GM23338 (cell line): ENCODE measurements around the gene ACYP2. TPM values are rescaled to one million over a fixed set of nuclear protein-coding genes. Genes with fewer than 3 reads are reported as not detected.

Experiments used
- ATAC-seq: fragments of 200-7000 bp; cut with Tn5 transposase; 3 replicates; pipeline ENCODE4 v1.9.1; 2020
- DNase-seq: peaks from one replicate; pipeline ENCODE4 v3.0.0-alpha.2; 2015; ENCODE audit warnings: low spot score
- H2AFZ ChIP-seq: fragments of 200-600 bp; sonication (generic); 2 replicates; pipeline ENCODE4 v1.8.0; 2016; ENCODE audit warnings: antibody characterized with exemption, mild to moderate bottlenecking, moderate library complexity
- H3F3A ChIP-seq: fragments of 200-600 bp; sonication (generic); replicated peaks from 2 replicates; pipeline ENCODE4 v1.8.0; 2017; ENCODE audit warnings: antibody characterized with exemption, mixed run types, low read depth
- H3K27ac ChIP-seq: fragments of 200-600 bp; sonication (generic); 2 replicates; pipeline ENCODE4 v1.6.1; 2016; ENCODE audit warnings: low read depth
- H3K27me3 ChIP-seq: fragments of 200-600 bp; sonication (generic); 2 replicates; pipeline ENCODE4 v1.8.0; 2016; ENCODE audit warnings: mild to moderate bottlenecking, mixed run types, moderate library complexity; ENCODE audit not compliant: insufficient read depth
- H3K36me3 ChIP-seq: fragments of 200-600 bp; sonication (generic); 2 replicates; pipeline ENCODE4 v1.8.0; 2016; ENCODE audit warnings: mild to moderate bottlenecking; ENCODE audit not compliant: insufficient read depth
- H3K4me1 ChIP-seq: fragments of 200-600 bp; sonication (generic); 2 replicates; pipeline ENCODE4 v1.8.0; 2016; ENCODE audit warnings: mild to moderate bottlenecking, moderate library complexity; ENCODE audit not compliant: insufficient read depth
- H3K4me2 ChIP-seq: fragments of 200-600 bp; sonication (generic); 2 replicates; pipeline ENCODE4 v1.7.1; 2017; ENCODE audit warnings: mixed run types
- H3K4me3 ChIP-seq: fragments of 200-600 bp; sonication (generic); 2 replicates; pipeline ENCODE4 v1.6.1; 2016; ENCODE audit warnings: mixed run types
- H3K79me2 ChIP-seq: fragments of 200-600 bp; sonication (generic); replicated peaks from 2 replicates; pipeline ENCODE4 v1.8.0; 2017; ENCODE audit warnings: mild to moderate bottlenecking; ENCODE audit not compliant: insufficient read depth
- H3K9me2 ChIP-seq: fragments of 200-600 bp; sonication (generic); 2 replicates; pipeline ENCODE4 v1.8.0; 2017; ENCODE audit not compliant: insufficient read depth
- H4K20me1 ChIP-seq: fragments of 200-600 bp; sonication (generic); replicated peaks from 2 replicates; pipeline ENCODE4 v1.8.0; 2017; ENCODE audit warnings: mild to moderate bottlenecking; ENCODE audit not compliant: insufficient read depth
- H3K27ac Mint-ChIP-seq: 2 replicates; pipeline ENCODE4 v1.8.0; 2020; ENCODE audit warnings: inconsistent platforms, mild to moderate bottlenecking, moderate library complexity, mixed read lengths
- H3K27me3 Mint-ChIP-seq: 3 replicates; pipeline ENCODE4 v1.8.0; 2022; ENCODE audit warnings: low read depth, mild to moderate bottlenecking, moderate library complexity, mixed read lengths, inconsistent platforms; ENCODE audit not compliant: insufficient read depth, poor library complexity
- H3K36me3 Mint-ChIP-seq: 3 replicates; pipeline ENCODE4 v1.8.0; 2021; ENCODE audit warnings: low read depth, mild to moderate bottlenecking, inconsistent platforms, moderate library complexity, mixed read lengths
- H3K4me1 Mint-ChIP-seq: 3 replicates; pipeline ENCODE4 v1.8.0; 2020; ENCODE audit warnings: mild to moderate bottlenecking, inconsistent platforms, mixed read lengths
- H3K4me3 Mint-ChIP-seq: 3 replicates; pipeline ENCODE4 v1.8.0; 2021; ENCODE audit warnings: moderate library complexity, mild to moderate bottlenecking, inconsistent platforms, mixed read lengths
- H3K9me3 Mint-ChIP-seq: 3 replicates; pipeline ENCODE4 v1.8.0; 2020; ENCODE audit warnings: moderate library complexity, mild to moderate bottlenecking, inconsistent platforms, mixed read lengths
- CREB1 ChIP-seq: fragments of 250-450 bp; sonication (Bioruptor Pico); IDR thresholded peaks from 2 replicates; pipeline ENCODE4 v1.5.0; 2020; ENCODE audit warnings: low read depth, mild to moderate bottlenecking, moderate library complexity
- EZH2 ChIP-seq: fragments of 200-600 bp; sonication (generic); IDR thresholded peaks from one replicate; pipeline ENCODE4 v1.8.0; 2017; ENCODE audit warnings: antibody characterized with exemption, mild to moderate bottlenecking, low read depth; ENCODE audit not compliant: unreplicated experiment
- EZH2phosphoT487 ChIP-seq: fragments of 200-600 bp; sonication (generic); IDR thresholded peaks from one replicate; pipeline ENCODE4 v1.8.1; 2018; ENCODE audit warnings: antibody characterized with exemption; ENCODE audit not compliant: unreplicated experiment
- JUNB ChIP-seq: IDR thresholded peaks from one replicate; pipeline ENCODE4 v1.6.1; 2016; ENCODE audit warnings: antibody characterized with exemption; ENCODE audit not compliant: unreplicated experiment
- NANOG ChIP-seq: IDR thresholded peaks from 2 replicates; pipeline ENCODE4 v1.6.1; 2016; ENCODE audit warnings: antibody characterized with exemption, borderline replicate concordance
- POLR2AphosphoS5 ChIP-seq: IDR thresholded peaks from 2 replicates; pipeline ENCODE4 v1.6.1; 2016; ENCODE audit warnings: antibody characterized with exemption, low read depth
- STAT1 ChIP-seq: IDR thresholded peaks from one replicate; pipeline ENCODE4 v1.6.1; 2016; ENCODE audit warnings: antibody characterized with exemption; ENCODE audit not compliant: unreplicated experiment
- ZNF114 ChIP-seq: fragments of 250-450 bp; sonication (Bioruptor Pico); IDR thresholded peaks from 2 replicates; pipeline ENCODE4 v1.5.0; 2020; ENCODE audit warnings: mild to moderate bottlenecking, moderate library complexity
- ZNF331 ChIP-seq: fragments of 250-450 bp; sonication (Bioruptor Pico); IDR thresholded peaks from 2 replicates; pipeline ENCODE4 v1.5.0; 2020; ENCODE audit warnings: low read depth, mild to moderate bottlenecking, moderate library complexity
- polyA plus RNA-seq: library from polyadenylated mRNA; unstranded; fragments of >200 nt; fragmentation: Nextera tagmentation; extraction: Ambion mirVana; gene quantifications from 2 replicates; pipeline ENCODE4 v1.2.1, GENCODE V29; 2016
- total RNA-seq: library from RNA; depleted of rRNA; stranded (reverse); fragments of >200 nt; shearing (Covaris generic); gene quantifications from 2 replicates; pipeline ENCODE4 v1.2.3, GENCODE V29; 2014
- TF ChIP-seq, protein P1 (sequence below): IDR thresholded peaks from one replicate; pipeline ENCODE4 v1.6.1; 2018; ENCODE audit warnings: antibody characterized with exemption; ENCODE audit not compliant: unreplicated experiment
- TF ChIP-seq, protein P2 (sequence below), 2 experiments: fragments of 200-600 bp in 1 of 2; sonication (generic) in 1 of 2; conservative IDR thresholded peaks; 2 replicates each; pipeline versions ENCODE4 v1.5.1 to v1.6.1; 2016 to 2017; ENCODE audit warnings: antibody characterized with exemption in 2 of 2, low read depth in 2 of 2, mild to moderate bottlenecking in 2 of 2, moderate library complexity in 1 of 2
- TF ChIP-seq, protein P3 (sequence below): fragments of 250-450 bp; sonication (Bioruptor Pico); IDR thresholded peaks from 2 replicates; pipeline ENCODE4 v1.5.0; 2020; ENCODE audit warnings: mild to moderate bottlenecking, moderate library complexity
- TF ChIP-seq, protein P4 (sequence below): IDR thresholded peaks from 2 replicates; pipeline ENCODE4 v1.6.1; 2016; ENCODE audit warnings: antibody characterized with exemption

Gene ACYP2
- total and polyA plus RNA-seq, 2 experiments from 2014 or later = 2.3 to 15.5 TPM

DNA sequence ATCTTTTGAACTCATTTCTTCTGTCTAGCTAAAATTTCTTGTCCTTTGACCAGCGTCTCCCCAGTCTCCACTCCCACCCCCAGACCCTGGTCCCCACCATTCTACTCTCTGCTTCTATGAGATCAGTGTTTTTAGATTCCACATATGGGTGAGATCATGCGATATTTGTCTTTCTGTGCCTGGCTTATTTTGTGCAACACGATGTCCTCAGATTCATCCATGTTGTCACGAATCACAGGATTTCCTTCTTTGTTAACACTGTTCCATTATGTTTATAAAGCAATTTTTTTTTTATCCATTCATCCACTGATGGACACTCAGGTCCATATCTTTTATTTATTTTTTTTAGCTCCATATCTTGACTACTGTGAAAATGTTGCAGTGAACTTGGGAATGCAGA is 16.0 kb upstream of the ACYP2 start:
- no peak overlapping the region for H3K4me3 ChIP-seq
- no peak overlapping the region for H2AFZ ChIP-seq
- no peak overlapping the region for H3K4me2 ChIP-seq
- Mint-ChIP-seq H3K36me3 (peaks cover 11% of the 10 kb centered on the region), H3K27ac (no peak overlapping the region), H3K27me3 (no peaks in the 10 kb centered on the region), H3K4me3 (no peak overlapping the region), H3K9me3 (peaks cover 21% of the 10 kb centered on the region), H3K4me1 (peaks cover 4% of the 10 kb centered on the region; the same call in 2 of the 3 replicates)
- H3K27ac ChIP-seq = no peak overlapping the region
- TF ChIP-seq, protein P1, sequence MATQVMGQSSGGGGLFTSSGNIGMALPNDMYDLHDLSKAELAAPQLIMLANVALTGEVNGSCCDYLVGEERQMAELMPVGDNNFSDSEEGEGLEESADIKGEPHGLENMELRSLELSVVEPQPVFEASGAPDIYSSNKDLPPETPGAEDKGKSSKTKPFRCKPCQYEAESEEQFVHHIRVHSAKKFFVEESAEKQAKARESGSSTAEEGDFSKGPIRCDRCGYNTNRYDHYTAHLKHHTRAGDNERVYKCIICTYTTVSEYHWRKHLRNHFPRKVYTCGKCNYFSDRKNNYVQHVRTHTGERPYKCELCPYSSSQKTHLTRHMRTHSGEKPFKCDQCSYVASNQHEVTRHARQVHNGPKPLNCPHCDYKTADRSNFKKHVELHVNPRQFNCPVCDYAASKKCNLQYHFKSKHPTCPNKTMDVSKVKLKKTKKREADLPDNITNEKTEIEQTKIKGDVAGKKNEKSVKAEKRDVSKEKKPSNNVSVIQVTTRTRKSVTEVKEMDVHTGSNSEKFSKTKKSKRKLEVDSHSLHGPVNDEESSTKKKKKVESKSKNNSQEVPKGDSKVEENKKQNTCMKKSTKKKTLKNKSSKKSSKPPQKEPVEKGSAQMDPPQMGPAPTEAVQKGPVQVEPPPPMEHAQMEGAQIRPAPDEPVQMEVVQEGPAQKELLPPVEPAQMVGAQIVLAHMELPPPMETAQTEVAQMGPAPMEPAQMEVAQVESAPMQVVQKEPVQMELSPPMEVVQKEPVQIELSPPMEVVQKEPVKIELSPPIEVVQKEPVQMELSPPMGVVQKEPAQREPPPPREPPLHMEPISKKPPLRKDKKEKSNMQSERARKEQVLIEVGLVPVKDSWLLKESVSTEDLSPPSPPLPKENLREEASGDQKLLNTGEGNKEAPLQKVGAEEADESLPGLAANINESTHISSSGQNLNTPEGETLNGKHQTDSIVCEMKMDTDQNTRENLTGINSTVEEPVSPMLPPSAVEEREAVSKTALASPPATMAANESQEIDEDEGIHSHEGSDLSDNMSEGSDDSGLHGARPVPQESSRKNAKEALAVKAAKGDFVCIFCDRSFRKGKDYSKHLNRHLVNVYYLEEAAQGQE = no peak
- TF ChIP-seq EZH2 = no peak
- no peak for TF ChIP-seq POLR2AphosphoS5
- no peak for TF ChIP-seq CREB1 (CRISPR knock-in tag)
- no peak for TF ChIP-seq NANOG
- TF ChIP-seq EZH2phosphoT487 = no peak
- TF ChIP-seq, protein P2, sequence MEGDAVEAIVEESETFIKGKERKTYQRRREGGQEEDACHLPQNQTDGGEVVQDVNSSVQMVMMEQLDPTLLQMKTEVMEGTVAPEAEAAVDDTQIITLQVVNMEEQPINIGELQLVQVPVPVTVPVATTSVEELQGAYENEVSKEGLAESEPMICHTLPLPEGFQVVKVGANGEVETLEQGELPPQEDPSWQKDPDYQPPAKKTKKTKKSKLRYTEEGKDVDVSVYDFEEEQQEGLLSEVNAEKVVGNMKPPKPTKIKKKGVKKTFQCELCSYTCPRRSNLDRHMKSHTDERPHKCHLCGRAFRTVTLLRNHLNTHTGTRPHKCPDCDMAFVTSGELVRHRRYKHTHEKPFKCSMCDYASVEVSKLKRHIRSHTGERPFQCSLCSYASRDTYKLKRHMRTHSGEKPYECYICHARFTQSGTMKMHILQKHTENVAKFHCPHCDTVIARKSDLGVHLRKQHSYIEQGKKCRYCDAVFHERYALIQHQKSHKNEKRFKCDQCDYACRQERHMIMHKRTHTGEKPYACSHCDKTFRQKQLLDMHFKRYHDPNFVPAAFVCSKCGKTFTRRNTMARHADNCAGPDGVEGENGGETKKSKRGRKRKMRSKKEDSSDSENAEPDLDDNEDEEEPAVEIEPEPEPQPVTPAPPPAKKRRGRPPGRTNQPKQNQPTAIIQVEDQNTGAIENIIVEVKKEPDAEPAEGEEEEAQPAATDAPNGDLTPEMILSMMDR (conservative IDR thresholded peaks at IDR 0.05; ENCODE audit: low read depth in 2 of 2) = no peak
- TF ChIP-seq ZNF114 (CRISPR knock-in tag) = no peak
- TF ChIP-seq, protein P3, sequence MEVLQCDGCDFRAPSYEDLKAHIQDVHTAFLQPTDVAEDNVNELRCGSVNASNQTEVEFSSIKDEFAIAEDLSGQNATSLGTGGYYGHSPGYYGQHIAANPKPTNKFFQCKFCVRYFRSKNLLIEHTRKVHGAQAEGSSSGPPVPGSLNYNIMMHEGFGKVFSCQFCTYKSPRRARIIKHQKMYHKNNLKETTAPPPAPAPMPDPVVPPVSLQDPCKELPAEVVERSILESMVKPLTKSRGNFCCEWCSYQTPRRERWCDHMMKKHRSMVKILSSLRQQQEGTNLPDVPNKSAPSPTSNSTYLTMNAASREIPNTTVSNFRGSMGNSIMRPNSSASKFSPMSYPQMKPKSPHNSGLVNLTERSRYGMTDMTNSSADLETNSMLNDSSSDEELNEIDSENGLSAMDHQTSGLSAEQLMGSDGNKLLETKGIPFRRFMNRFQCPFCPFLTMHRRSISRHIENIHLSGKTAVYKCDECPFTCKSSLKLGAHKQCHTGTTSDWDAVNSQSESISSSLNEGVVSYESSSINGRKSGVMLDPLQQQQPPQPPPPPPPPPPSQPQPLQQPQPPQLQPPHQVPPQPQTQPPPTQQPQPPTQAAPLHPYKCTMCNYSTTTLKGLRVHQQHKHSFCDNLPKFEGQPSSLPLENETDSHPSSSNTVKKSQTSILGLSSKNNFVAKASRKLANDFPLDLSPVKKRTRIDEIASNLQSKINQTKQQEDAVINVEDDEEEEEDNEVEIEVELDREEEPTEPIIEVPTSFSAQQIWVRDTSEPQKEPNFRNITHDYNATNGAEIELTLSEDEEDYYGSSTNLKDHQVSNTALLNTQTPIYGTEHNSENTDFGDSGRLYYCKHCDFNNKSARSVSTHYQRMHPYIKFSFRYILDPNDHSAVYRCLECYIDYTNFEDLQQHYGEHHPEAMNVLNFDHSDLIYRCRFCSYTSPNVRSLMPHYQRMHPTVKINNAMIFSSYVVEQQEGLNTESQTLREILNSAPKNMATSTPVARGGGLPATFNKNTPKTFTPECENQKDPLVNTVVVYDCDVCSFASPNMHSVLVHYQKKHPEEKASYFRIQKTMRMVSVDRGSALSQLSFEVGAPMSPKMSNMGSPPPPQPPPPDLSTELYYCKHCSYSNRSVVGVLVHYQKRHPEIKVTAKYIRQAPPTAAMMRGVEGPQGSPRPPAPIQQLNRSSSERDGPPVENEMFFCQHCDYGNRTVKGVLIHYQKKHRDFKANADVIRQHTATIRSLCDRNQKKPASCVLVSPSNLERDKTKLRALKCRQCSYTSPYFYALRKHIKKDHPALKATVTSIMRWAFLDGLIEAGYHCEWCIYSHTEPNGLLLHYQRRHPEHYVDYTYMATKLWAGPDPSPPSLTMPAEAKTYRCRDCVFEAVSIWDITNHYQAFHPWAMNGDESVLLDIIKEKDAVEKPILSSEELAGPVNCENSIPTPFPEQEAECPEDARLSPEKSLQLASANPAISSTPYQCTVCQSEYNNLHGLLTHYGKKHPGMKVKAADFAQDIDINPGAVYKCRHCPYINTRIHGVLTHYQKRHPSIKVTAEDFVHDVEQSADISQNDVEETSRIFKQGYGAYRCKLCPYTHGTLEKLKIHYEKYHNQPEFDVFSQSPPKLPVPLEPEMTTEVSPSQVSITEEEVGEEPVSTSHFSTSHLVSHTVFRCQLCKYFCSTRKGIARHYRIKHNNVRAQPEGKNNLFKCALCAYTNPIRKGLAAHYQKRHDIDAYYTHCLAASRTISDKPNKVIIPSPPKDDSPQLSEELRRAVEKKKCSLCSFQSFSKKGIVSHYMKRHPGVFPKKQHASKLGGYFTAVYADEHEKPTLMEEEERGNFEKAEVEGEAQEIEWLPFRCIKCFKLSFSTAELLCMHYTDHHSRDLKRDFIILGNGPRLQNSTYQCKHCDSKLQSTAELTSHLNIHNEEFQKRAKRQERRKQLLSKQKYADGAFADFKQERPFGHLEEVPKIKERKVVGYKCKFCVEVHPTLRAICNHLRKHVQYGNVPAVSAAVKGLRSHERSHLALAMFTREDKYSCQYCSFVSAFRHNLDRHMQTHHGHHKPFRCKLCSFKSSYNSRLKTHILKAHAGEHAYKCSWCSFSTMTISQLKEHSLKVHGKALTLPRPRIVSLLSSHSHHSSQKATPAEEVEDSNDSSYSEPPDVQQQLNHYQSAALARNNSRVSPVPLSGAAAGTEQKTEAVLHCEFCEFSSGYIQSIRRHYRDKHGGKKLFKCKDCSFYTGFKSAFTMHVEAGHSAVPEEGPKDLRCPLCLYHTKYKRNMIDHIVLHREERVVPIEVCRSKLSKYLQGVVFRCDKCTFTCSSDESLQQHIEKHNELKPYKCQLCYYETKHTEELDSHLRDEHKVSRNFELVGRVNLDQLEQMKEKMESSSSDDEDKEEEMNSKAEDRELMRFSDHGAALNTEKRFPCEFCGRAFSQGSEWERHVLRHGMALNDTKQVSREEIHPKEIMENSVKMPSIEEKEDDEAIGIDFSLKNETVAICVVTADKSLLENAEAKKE (CRISPR knock-in tag) = no peak
- no peak for TF ChIP-seq STAT1
- no peak for TF ChIP-seq JUNB
- no peak for TF ChIP-seq ZNF331 (CRISPR knock-in tag)
- TF ChIP-seq, protein P4, sequence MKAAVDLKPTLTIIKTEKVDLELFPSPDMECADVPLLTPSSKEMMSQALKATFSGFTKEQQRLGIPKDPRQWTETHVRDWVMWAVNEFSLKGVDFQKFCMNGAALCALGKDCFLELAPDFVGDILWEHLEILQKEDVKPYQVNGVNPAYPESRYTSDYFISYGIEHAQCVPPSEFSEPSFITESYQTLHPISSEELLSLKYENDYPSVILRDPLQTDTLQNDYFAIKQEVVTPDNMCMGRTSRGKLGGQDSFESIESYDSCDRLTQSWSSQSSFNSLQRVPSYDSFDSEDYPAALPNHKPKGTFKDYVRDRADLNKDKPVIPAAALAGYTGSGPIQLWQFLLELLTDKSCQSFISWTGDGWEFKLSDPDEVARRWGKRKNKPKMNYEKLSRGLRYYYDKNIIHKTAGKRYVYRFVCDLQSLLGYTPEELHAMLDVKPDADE = no peak
- no peak for ATAC-seq
- no peak for DNase-seq
- no peaks in the 10 kb centered on the region for H3K36me3 ChIP-seq
- no peaks in the 10 kb centered on the region for H4K20me1 ChIP-seq
- no peaks in the 10 kb centered on the region for H3K27me3 ChIP-seq
- H3K79me2 ChIP-seq = no peaks in the 10 kb centered on the region
- H3K4me1 ChIP-seq = no peaks in the 10 kb centered on the region
- H3K9me2 ChIP-seq = no peaks in the 10 kb centered on the region
- H3F3A ChIP-seq = no peaks in the 10 kb centered on the region
